D721Med (cell line): ENCODE results near the gene SRGAP3.
"Not testable (repeated sequence)": the region's sequence is repeated elsewhere in the genome, so short reads cannot be mapped to it uniquely, and the experiment has no call there.

Experiments
- DNase-seq: peaks from one replicate; pipeline ENCODE4 v3.0.0; 2011; ENCODE audit warnings: low spot score; ENCODE audit not compliant: insufficient read length
- FAIRE-seq: peaks from 2 replicates; lab custom pipeline; 2011; peaks lifted over from hg19 to GRCh38; lab: Jason Lieb, UNC
- TF ChIP-seq, protein P1 (sequence below): IDR thresholded peaks from 2 replicates; pipeline ENCODE4 v1.5.1; 2012; ENCODE audit warnings: mild to moderate bottlenecking, control low read depth; ENCODE audit not compliant: insufficient read depth; ENCODE audit errors: missing control alignments

The SRGAP3 gene

DNA sequence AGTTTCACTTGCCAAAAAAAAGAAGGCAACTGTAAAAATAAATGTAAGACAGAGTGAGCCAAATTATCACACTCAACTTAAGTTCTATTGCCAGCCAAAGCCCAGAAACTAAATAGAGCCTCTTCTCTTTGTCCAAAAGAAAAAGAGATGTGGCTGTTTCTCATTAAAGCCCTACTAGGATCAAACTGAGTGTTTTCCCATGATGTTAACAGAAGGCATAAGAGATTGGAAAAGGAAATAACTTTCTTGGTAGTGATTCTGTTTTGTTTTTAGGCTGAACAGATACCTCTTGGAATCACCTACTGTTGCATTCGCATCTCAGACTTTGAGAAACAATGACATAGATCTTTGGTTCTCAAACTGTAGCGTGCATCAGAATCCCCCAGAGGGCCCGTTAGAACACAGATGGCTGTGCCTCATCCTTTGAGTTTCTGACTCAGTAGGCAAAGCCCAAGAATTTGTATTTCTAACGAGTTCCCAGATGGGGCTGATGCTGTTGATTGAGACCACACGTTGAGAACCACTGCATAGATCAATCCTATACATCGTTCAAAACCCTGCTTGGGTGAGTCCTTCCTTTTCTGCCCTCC, 42.5 kb upstream of the SRGAP3 start:
- DNase-seq (no peak), FAIRE-seq (no peak)
- TF ChIP-seq, protein P1, sequence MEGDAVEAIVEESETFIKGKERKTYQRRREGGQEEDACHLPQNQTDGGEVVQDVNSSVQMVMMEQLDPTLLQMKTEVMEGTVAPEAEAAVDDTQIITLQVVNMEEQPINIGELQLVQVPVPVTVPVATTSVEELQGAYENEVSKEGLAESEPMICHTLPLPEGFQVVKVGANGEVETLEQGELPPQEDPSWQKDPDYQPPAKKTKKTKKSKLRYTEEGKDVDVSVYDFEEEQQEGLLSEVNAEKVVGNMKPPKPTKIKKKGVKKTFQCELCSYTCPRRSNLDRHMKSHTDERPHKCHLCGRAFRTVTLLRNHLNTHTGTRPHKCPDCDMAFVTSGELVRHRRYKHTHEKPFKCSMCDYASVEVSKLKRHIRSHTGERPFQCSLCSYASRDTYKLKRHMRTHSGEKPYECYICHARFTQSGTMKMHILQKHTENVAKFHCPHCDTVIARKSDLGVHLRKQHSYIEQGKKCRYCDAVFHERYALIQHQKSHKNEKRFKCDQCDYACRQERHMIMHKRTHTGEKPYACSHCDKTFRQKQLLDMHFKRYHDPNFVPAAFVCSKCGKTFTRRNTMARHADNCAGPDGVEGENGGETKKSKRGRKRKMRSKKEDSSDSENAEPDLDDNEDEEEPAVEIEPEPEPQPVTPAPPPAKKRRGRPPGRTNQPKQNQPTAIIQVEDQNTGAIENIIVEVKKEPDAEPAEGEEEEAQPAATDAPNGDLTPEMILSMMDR, result no peak

DNA sequence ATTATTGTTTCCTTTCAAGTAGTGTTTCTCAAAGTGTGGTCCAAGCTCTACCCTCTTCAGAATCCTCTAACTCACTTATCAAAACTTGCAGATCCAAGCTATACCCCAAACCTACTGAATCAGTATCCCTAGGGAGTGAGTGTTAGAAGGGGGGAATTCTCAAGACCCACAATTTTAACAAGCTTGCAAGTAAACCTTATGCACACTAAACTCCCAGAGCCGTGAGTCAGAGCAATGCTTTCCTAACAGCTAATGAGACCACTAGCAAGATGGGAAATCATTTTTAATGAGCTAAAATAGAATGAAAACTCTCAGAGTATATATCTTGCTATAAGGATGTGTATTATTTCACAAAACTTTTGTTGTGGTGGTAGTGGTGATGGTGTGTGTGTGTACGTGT, 41.1 kb upstream of the SRGAP3 start:
- TF ChIP-seq, protein P1, result no peak
- DNase-seq (no peak), FAIRE-seq (no peak)

DNA sequence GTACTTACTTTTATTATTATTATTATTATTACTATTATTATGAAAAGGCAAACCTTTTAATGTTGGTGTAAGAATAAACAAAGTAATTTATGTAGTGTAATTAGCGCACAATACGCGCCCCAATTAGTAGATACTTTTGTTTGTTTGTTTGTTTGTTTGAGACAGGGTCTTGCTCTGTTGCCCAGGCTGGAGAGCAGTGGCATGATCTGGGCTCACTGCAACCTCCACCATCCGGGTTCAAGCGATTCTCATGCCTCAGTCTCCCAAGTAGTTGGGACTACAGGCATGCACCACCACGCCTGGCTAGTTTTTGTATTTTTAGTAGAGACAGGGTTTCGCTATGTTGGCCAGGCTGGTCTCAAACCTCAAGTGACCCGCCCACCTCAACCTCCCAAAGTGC, 32.1 kb upstream of the SRGAP3 start:
- FAIRE-seq, DNase-seq: not testable (repeated sequence)

DNA sequence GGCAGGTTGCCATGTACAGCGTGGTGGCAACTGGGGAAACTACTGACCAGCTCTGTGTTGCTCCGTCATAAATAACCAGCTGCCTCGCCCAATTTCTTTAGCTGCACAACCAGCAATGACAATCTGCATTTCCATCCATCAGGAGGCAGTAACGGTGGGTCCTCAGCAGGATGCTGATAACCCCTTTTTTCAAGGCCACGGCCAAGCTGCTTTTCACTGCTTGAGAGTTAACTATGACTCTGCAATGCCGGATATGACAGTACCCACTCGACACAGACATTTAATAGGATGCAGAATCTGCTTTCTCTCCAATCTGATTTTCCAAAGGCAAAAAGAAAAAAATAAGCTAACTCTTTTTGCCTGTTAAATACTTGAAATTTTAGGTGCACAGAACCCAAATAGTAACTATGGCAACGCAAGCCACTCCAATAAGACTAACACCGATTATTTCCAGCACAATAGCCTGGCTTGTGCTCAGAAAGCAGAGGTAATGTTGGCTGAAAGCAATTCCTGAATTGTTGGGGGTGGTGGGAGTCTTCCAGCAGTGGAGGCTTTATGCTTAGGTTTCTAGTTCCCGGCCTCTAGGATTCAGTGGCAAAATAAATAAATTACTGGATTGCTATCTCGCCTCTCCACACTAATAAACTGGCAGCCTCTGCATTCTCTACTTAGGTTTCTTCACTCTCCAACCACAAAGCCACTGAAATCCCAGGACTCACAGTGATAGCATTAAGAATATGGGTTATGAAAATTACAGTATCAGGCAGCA, 31.2 kb upstream of the SRGAP3 start:
- FAIRE-seq (no peak), DNase-seq (no peak)
- TF ChIP-seq, protein P1, result no peak

DNA sequence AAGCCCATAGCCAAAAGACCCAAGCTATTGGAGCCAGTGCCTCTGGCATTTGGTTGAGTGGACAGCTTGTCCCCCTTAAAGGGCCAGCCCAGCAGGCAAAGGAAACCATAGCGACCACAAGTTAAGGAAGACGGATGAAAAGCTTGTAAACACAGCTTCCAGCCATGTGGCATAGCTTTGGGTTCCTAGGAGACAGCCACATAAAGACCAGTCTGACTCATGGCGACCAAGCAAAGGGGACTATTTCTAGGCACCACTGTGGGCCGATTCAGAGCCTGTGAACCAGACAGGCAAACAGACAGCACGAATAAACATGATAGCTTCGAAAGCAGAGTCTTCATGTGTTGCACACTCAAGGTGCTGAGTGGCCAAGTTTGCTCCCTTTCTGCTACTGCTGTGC, 30.5 kb upstream of the SRGAP3 start:
- FAIRE-seq (no peak), DNase-seq (no peak)
- TF ChIP-seq, protein P1, result no peak

DNA sequence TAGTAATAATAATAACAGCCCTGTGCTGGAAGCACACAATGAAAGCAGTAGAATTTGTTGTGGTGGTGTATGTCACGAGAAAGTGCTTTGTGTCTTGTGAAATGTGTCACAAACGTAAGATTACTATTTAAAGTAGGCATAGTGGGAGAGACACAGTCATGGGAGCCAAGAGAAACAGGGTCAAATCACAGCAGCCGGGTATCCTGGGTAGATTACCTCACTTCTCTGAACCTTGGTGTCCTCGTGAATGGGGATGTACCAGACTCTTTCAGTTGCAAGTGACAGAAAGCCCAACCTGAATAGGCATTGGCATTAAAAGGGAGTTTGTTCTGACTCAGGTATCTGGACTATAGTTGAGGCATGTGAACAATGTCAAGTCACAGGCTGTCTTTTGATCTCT, 29.1 kb upstream of the SRGAP3 start:
- FAIRE-seq (no peak), DNase-seq (no peak)
- TF ChIP-seq, protein P1, result no peak

DNA sequence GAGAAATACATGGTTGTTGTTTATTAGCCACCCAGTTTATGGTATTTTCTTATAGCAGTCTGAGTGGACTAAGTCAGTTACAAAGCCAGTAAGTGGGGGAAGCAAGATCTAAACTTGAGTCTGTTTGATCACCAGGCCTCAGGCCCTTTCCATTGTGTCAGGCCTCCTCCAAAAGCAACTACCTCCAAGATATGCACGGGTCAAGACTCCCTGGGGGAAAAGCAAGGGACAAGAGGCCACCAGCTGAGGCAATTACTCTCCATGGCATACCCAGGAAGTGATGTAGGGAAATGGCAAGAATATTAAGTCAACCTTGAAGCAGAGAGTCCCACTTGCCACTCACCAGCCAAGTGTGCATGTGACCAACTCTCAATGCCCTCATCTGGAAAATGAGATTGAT, 28.6 kb upstream of the SRGAP3 start:
- no peak for FAIRE-seq
- DNase-seq, result no peak
- TF ChIP-seq, protein P1, result no peak
